GM19240 (cell line): ENCODE measurements around the gene PHOX2B.
"Not testable (repeated sequence)": the region's sequence is repeated elsewhere in the genome, so short reads cannot be mapped to it uniquely, and the experiment has no call there.

Experiments used
- DNase-seq: peaks from one replicate; pipeline ENCODE4 v3.0.0; 2011; ENCODE audit warnings: low spot score; ENCODE audit not compliant: insufficient read length

The PHOX2B gene

DNA sequence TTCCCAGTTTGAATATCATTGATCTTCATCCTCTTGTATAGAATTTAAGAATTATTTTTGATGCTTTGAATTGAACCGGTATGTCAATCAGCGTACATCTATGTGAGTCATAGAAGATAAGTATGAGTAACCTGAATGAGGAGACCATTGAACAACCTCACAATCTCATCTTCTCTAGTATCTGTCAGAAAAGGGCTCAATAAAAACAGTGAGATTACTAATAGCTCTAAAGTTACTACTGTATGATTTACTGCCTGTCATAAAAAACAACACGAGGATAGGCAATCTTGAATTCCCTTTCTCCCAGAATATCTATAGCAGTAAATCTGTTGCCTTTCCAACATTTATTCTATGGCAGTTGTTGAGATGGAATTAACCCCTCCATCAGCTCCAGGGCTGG, 36.1 kb downstream of the PHOX2B start:
- no peak for DNase-seq

DNA sequence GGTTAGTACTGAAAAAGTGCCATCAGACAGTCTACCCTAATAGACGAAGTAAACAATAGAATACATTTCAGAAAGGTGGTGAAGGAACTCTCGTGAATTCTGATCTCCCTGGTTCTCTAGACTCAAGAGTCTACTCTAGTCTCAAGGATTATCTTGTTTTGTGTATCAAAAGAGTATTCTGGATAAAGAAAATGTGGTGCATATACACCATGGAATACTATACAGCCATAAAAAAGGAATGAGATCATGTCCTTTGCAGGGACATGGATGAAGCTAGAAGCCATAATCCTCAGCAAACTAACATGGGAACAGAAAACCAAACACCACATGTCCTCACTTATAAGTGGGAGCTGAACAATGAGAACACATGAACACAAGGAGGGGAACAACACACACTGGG, 36.9 kb downstream of the PHOX2B start:
- DNase-seq, result not testable (repeated sequence)

DNA sequence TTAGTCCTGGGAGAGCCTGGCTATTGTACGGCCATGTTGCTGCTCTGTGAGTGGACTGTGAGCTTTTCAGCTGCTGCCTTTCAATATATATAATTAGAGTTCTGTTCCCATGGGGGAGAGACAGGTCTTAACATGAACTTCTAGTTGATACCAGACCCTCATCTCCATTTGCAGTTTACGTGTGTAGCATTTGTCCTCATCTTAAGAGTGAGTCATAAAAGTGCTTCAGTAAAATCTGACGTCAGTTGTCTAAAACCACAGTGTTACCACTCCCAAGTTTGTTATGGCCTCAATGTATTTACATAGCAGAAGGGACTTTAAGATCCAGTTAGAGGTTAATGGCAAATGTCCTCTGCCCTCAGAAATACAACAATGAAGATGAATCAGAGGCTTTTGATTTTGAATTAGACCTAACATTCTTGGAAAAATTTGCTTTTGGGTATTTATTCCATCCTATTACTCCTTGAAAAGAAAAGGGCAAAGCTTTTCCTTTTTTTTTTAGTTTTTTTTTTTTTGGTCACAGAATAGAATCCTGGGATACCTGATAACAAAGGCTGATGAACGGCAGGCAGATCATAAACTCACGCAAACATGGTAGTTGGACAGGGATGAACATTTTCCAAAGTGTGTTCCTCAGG, 38.6 kb downstream of the PHOX2B start:
- DNase-seq, result no peak

DNA sequence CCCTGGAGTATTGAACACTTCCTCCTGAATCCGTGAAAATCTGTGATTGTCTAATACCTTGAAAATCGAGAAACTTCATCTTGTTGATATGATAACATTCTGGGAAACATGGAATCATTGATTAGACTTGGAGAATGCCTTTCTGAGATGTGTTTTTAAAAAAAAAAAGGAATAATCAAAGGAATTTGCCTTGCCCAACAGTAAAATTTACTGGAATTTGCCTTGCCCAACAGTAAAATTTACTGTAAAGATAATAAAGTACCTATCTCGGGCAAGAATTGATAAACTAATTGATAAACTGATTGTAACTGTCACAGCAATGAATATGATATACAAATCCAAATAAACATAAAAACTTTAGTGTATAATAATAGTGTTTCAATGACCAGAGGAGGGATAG, 44.7 kb downstream of the PHOX2B start:
- DNase-seq, result no peak

DNA sequence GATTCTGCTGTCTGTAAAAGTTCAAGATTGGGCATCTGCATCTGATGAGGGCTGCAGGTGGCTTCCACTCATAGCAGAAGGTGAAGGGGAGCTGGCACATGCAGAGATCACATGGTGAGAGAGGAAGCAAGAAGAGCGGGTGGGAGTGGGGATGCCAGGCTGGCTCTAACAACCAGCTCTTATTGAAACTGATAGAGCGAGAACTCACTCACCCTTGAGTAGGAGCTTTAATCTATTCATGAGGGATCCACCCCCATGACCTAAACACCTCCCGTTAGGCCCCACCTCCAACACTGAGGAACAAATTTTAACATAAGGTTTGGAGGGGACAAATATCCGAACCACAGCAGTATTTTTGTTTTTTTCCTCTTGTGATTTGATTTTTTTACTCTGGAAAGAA, 45.8 kb downstream of the PHOX2B start:
- DNase-seq, result no peak

DNA sequence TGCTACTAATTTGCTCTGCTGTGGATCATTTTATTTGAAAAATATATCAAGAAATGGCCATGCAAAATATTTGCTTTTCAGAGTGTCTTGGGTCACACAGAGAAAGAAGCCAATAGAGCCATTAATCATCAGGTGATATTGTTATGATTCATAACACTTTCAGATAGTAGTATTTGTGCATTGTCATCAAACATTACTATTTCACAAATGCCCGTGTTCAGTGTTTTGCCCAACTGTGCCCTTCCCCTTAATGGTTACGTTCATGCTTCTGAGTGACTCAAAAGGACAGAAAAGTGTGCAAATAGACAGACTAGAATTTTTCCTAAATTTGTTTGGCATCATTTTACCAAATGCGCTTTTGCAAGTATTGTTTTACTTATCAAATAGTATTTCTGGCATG, 46.5 kb downstream of the PHOX2B start:
- DNase-seq, result no peak

DNA sequence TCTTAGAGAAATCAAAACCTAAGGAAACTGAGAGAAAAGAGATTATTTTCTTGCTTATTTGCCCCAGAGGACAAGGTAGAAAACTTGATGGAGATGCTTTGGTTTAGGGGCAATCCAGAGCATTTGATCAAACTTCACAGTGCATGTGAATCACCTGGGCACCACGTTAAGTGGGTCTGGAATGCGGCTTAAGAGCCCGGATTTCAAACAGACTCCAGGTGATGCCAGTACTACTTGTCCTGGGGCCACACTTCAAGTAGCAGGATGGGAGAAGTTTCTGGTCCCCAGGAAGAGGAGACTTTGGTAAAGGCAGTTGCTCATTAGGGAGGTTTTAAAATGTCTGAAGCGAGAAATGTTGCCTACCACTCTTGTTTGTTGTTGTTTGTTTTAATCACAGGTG, 51.8 kb downstream of the PHOX2B start:
- DNase-seq, result no peak

DNA sequence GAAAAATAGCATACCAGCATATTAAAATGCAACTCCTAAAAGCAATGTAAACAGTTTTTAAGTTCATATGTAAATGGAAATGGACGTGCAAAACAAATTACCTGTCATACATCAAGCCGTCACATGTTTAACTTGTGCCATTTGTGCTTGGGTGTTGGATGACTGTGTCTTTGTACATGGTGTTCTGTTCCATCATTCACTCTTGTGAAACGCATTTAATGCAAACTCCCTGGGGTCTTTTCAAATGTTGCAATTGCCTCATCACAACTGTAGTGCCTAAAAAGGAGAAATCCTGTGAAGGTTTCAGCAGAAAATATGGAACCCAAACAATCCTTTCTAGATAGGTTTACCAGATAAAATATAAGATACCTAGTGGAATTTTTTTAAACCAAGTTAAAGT, 52.4 kb downstream of the PHOX2B start:
- no peak for DNase-seq
